Stimulated activated CD4-positive, alpha-beta T cell treated with anti-CD3 and anti-CD28 coated beads, Interleukin-4, amount 100 ng/mL, for 4 hours (primary cell): ENCODE results near the gene DNMT1.
A peak's percentile ranks its signal among the peaks of the same experiment; 100 is the strongest.

Experiments used
- DNase-seq, 2 experiments: peaks; one replicate each; pipeline ENCODE4 v3.0.0-alpha.2; 2020

Gene DNMT1

DNA sequence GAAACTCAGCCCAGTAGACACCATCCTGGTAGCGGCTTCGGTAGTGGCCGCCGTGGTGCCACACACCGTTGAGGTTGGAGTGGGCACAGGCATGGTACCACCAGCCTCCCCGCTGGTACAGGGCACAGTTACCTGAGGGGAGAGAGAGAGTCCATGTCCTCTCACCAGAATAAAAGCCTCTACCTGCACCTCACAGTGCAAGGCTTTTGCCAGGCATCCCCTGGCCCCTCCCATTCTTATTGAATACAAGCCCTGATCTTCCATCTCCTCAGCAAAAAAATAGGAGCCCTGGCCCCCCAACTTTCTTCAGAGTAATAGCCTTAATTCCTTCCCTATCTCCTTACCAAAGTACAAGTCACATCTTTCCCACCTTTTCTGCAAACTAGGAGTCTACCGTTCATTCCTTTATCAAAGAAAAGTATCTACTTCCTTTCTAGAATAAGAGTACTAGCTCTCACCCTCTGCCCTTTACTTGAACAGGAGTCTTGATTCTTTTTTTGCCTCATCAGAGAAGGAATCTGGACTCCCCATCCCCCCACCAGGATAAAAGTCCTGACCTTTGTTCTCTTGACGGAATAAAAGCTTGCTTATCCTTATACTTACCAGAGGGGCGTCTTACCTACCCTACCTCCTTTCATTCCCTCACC lies 102.0 kb downstream of the DNMT1 start:
- no peak for DNase-seq

DNA sequence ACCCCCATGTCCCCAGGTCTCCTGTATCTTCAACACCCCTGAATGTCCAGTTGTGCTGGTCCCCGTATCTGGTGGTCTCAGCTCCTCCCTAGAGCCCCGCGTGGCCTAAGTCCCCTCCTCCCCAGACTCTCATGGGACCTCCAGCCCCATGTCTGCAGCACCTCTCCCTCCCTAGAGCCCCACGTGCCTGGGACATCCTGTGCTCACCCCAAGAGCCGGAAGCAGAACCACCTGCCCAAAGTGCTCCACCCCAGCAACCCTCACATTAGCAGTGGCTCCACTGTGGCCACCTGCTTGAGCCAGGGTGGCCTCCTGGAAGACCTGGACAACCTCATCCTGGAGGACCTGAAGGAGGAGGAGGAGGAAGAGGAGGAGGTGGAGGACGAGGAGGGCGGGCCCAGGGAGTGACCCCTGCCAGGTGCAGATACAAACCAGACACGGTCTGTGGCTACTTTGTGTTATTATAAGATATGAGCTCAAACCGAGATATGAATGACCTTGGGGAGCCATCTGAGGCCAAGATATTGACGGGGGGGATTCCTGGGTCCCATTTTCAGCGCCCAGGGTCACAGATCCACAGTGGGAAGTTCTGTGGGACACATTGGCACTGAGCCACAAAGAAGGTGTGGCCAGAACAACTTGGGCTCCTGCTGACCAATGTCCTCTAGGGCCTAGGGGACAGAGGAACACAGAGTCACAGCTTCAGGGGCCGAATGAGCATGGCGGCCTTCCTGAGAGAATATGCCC lies 102.7 kb downstream of the DNMT1 start:
- DNase-seq: no peak

DNA sequence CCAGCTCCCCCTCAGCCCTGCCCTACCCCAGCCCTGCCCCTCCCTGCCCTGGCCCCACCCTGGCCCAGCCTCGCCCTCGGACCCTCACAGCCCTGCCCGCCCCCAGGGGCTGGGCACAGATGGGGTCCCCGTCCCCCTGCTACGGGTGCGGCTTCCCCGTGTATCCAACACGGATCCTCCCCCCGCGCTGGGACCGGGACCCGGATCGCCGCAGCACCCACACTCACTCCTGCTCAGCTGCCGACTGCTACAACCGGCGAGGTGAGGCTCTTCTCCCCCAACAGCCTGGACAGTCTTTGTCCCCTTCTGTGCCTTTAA lies 103.4 kb downstream of the DNMT1 start:
- no peak for DNase-seq

DNA sequence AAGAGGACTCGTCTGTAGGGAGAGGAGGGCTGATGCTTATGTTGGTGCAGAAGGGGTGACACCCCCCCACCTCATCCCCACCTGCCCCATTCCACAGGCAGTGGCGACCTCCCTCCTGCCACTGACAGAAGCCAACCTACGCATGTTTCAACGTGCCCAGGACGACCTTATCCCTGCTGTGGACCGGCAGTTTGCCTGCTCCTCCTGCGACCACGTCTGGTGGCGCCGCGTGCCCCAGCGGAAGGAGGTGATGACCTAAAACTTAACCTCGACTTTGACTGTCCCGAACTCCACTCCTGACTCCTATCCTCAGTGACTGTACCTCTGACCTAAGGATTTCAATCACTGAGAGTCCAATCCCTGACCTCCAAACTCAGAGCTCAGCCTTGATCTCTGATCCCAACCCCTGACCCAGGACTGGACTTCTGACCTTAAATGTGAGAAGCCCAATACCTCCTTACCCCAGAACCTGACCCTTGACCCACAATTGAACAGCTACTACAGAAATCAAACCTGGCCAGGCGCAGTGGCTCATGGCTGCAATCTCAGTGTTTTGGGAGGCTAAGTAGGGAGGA lies 104.9 kb downstream of the DNMT1 start:
- DNase-seq: no peak

DNA sequence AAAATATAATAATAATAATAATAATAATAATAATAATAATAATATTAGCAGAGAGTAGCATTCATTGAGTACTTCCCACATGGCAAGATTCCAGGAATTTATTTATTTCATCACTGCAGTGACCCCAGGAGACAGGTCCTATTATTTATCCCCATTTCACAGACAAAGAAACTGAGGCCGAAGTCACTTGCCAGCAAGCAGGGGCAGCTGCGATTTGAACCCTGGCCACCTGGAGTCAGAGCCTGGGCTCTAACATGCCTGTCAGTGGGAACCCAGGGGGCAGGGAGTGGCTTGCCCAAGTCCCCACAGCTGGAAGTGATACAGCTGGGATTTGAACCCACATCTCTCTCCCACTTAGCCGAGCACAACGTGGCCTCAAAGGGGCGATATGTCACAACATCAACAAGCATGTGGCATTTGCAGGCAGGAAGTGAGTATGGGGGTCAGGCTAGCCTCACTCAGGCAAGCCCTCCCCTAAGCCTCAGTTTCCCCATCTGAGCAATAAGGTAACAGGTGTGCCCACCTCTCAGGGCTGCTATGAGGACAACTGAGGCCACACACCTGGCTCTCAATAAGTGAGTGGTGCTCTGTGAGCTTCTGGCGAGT lies 105.7 kb downstream of the DNMT1 start:
- DNase-seq: no peak

DNA sequence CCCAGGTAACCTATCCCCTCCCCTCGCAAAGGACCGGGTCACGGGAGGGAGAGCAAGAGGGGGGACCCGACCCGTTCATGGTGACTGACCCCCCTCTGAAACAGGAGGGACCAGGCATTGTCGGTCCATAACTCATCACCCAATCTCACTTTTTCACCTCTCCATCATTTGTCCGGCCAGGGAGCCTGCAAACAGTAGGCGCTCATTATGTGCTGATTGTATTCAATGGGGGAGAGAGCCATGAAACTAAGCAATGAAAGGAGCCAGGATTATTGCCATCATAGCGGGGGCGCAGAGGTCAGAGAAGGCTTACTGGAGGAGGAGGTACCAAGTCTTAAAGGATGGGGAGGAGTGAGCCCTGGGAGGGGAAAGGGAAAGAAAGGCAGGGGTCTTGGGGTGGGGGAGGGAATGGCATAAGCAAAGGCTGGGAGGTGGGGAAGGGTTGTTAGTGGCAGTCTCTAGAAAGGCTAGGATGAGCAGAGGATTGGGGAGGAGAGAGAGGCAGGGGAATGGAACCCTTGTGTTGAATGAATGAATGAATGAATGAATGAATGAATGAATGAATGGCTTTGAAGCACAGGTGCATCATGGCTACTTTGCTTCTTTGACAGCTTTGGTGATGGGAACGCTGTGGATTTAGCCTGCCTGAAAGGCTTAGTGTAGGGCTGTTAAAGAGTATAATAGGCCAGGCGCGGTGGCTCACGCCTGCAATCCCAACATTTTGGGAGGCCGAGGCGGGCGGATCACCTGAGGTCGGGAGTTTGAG lies 107.3 kb downstream of the DNMT1 start:
- DNase-seq: no peak

DNA sequence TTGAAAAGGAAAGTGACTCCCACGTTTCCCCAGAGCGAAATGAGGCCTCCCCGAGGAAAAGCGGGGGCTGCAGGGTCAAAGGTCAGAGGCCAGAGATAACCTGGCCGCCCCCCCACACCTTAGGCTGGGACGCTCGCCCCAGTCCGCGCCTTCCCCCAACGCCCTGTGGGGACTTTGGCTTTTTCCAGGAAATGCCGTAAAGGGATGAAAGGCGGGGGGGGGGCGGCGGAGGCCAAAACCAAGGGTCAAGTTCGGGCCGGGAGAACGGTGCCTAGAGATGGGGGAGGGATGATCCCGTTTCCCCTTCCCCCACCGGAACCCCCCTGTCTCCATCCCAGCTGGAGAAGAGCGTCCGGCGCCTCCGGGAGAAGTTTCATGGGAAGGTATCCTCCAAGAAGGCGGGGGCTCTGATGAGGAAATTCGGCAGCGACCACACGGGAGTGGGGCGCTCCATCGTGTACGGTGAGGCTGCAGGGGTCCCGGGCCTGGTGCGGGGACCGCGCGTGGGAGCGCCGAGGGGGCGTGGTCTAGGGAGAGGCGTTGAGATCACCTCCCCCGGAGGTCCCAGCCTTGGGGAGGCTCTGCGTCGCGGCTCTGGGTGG lies 108.1 kb downstream of the DNMT1 start:
- DNase-seq: peak; percentile 45 to 72

DNA sequence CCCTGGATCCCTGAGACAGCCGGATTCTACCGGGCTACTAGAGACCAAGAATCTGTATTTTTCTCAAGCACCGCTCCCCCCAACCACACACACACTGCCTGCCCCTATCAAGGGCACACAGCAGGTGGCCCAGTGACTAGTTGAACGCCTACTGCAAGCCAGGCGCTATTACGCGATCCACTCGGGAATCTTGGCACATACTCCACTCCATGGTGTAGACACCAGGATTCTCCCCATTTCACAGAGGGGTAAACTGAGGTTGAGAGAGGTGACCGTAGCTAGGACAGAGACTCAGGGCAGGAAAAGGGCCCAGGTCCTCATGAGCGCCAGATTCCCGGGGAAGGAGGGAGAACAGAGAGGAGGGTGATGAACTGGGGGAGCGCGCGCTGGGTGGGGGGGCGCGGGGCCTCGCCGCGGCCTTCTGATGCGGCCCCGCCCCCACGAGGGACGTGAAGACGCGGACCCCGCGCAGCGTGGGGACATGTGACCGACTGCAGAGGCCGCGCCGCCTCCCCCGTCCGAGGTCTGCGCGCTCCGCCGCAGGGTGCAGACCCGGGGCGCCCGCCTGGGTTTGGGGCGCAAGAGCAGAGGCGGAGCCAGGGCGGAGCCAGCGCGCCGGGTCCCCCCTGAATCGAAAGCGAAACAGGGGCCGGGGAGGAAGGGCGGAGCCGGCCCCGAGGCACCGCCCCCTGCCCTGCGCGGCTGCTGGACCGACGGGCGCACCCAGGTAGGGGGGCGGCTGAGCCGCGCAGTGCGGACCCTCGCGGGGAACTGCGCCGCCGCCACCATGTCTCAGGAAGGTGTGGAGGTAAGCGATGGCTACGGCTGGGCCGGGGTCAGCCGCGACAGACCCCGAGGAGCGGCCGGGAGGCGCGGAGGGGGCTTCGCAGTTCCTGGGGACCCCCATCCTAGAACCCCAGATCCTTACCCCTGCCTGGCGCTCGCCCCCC lies 108.8 kb downstream of the DNMT1 start, which contains the start of gene SHFL:
TSS of gene SHFL (plus strand) at position 677 of the 950 bp plus-strand sequence. CDS start at position 788, 111 bp downstream.
- DNase-seq: peak; percentile 81 to 83

DNA sequence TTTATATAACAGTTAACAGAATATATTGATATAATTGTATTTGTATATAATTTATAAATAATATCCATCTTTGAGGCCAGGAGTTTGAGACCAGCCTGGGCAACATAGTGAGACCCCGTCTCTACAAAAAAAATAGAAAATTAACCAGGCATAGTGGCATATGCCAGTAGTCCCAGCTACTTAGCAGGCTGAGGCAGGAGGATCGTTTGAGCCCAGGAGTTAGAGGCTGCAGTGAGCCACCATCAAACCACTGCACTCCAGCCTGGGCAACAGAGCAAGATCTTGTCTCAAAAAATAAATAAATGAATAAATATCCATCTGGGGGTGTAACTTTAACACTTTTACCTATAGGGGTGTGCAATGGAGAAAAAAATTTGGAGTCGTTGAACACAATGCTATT lies 110.0 kb downstream of the DNMT1 start:
- DNase-seq: no peak

DNA sequence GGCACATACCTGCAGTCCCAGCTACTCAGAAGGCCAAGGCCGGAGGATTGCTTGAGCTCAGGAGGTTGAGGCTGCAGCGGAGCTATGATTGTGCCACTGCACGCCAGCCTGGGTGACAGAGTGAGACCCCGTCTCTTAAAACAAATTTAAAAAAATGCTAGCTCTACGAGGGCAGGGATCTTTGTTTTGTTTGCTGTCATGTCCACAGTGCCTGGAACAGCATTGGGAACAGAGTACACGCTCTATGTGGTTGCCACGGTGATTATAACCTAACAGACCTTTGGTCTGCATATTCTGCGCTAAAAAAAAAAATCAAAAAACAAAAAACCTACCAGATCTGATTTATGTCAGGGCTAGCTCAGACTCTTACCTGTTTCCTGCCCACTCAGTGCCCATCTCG lies 110.8 kb downstream of the DNMT1 start:
- no peak for DNase-seq
